T-helper 1 cell treated with Interleukin-12 subunit alpha and Interleukin-12 subunit beta and Interleukin-4 antibody, amounts not matched to agents 30 μg/mL and 1 μg/mL, for 36 hours (primary cell): ENCODE measurements around the gene B4GALNT2.
"Not testable (repeated sequence)": the region's sequence is repeated elsewhere in the genome, so short reads cannot be mapped to it uniquely, and the experiment has no call there.

ENCODE experiments used
- H3K27ac Mint-ChIP-seq: one replicate; pipeline ENCODE4 v1.8.0; 2021; ENCODE audit warnings: mild to moderate bottlenecking, mixed read lengths
- H3K27me3 Mint-ChIP-seq: one replicate; pipeline ENCODE4 v1.8.0; 2021; ENCODE audit warnings: low read depth, mixed read lengths
- H3K36me3 Mint-ChIP-seq: one replicate; pipeline ENCODE4 v1.8.0; 2021; ENCODE audit warnings: low read depth, mixed read lengths
- H3K4me1 Mint-ChIP-seq: one replicate; pipeline ENCODE4 v1.8.0; 2021; ENCODE audit warnings: low read depth, mixed read lengths
- H3K4me3 Mint-ChIP-seq: one replicate; pipeline ENCODE4 v1.8.0; 2021; ENCODE audit warnings: mild to moderate bottlenecking, moderate library complexity, mixed read lengths
- H3K9me3 Mint-ChIP-seq: one replicate; pipeline ENCODE4 v1.8.0; 2021; ENCODE audit warnings: mixed read lengths

B4GALNT2 gene

DNA sequence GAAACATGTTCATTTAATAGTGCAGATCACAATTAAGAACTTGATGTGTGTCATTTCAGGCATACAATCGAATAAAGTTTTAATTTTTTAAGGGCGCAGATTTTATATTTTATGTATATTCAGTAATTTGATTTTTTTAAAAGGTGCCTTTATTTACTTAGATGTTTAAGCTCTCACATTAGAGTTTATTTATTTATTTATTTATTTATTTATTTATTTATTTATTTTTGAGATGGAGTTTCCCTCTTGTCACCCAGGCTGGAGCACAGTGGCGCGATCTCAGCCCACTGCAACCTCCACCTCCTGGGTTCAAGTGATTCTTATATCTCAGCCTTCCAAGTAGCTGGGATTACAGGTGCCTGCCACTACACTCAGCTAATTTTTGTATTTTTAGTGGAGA lies 3.8 kb downstream of the B4GALNT2 start:
- H3K36me3 Mint-ChIP-seq: no peaks in the 10 kb centered on the region
- H3K27ac Mint-ChIP-seq: no peak overlapping the region
- no peaks in the 10 kb centered on the region for H3K9me3 Mint-ChIP-seq
- peaks cover 47% of the 10 kb centered on the region for H3K27me3 Mint-ChIP-seq
- H3K4me1 Mint-ChIP-seq: no peaks in the 10 kb centered on the region
- no peak overlapping the region for H3K4me3 Mint-ChIP-seq

- H3K27me3 Mint-ChIP-seq: peaks cover 24% of the 10 kb centered on the region
- H3K9me3 Mint-ChIP-seq, H3K4me1 Mint-ChIP-seq, H3K36me3 Mint-ChIP-seq, H3K4me3 Mint-ChIP-seq, H3K27ac Mint-ChIP-seq: not testable (repeated sequence)
Observed at GRCh38 chr17:49145654-49146053, 13.1 kb downstream of the B4GALNT2 start.

GRCh38 chr17:49146620-49147306 lies 14.2 kb downstream of the B4GALNT2 start:
- H3K9me3 Mint-ChIP-seq: no peaks in the 10 kb centered on the region

DNA sequence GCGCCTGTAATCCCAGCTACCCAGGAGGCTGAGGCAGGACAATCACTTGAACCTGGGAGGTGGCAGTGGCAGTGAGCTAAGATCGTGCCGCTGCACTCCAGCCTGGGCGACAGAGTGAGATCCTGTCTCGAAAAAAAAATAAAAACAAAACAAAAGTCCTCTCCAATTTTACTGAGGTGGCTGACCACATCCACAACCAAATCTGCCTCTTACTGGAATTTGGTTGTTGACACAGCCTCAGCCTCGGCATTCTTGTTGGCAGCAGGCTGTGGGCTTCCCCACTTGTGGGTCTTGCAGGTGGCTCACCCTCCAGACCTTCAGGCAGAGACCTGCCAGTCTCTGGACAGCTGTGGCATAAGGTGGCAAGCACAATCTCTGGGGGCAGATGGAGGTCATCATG lies 15.6 kb downstream of the B4GALNT2 start:
- no peaks in the 10 kb centered on the region for H3K4me1 Mint-ChIP-seq
- H3K27ac Mint-ChIP-seq: no peak overlapping the region
- H3K9me3 Mint-ChIP-seq: no peaks in the 10 kb centered on the region
- peaks cover 14% of the 10 kb centered on the region for H3K27me3 Mint-ChIP-seq
- H3K4me3 Mint-ChIP-seq: no peak overlapping the region
- no peaks in the 10 kb centered on the region for H3K36me3 Mint-ChIP-seq

More at GRCh38 chr17:49146620-49147306, 14.2 kb downstream of the B4GALNT2 start:
- no peak overlapping the region for H3K4me3 Mint-ChIP-seq
- peaks cover 21% of the 10 kb centered on the region for H3K27me3 Mint-ChIP-seq
- no peaks in the 10 kb centered on the region for H3K36me3 Mint-ChIP-seq
- H3K27ac Mint-ChIP-seq: no peak overlapping the region
- H3K4me1 Mint-ChIP-seq: no peaks in the 10 kb centered on the region

DNA sequence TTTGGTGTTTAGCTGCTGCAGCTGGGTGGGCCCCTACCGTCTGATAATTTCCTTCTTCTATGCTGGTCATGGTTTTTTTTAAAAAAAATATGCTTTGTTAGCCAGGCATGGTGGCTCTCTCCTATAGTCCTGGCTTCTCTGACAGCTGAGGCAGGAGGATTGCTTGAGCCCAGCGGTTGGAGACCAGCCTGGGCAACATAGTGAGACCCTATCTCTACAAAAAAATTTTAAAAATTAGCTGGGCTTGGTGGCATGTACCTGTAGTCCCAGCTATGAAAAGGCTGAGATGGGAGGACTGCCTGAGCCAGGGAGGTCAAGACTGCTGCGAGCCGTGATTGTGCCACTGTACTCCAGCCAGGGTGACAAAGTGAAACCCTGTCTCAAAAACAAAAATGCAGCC lies 19.4 kb downstream of the B4GALNT2 start:
- Mint-ChIP-seq H3K27me3 (peaks cover 15% of the 10 kb centered on the region), H3K27ac (no peak overlapping the region)

DNA sequence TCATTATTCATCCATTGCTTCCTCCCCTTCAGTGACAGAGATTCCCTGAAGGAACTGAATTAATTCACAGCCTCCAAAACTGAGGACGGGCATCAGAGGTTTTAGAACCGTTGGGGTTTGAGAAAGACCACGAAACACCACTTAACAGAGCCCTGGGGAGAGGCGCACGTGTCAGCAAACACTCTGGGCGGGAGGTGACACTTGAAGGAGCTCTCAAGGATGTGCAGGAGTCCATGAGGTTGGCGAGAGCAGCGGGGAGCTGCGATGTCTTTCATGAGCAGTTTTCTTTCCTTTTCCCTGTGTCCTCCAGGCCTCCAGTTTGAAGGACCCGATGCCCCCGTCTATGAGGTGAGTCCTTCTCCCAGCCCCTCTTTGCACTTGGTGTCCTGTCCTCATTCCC lies 23.7 kb downstream of the B4GALNT2 start:
- Mint-ChIP-seq H3K27me3 (peaks cover 41% of the 10 kb centered on the region), H3K9me3 (no peaks in the 10 kb centered on the region), H3K36me3 (no peaks in the 10 kb centered on the region), H3K27ac (no peak overlapping the region), H3K4me3 (no peak overlapping the region), H3K4me1 (no peaks in the 10 kb centered on the region)

More for the DNA sequence above, 19.4 kb downstream of the B4GALNT2 start:
- Mint-ChIP-seq H3K4me3 (no peak overlapping the region), H3K4me1 (no peaks in the 10 kb centered on the region), H3K9me3 (no peaks in the 10 kb centered on the region), H3K36me3 (no peaks in the 10 kb centered on the region)

DNA sequence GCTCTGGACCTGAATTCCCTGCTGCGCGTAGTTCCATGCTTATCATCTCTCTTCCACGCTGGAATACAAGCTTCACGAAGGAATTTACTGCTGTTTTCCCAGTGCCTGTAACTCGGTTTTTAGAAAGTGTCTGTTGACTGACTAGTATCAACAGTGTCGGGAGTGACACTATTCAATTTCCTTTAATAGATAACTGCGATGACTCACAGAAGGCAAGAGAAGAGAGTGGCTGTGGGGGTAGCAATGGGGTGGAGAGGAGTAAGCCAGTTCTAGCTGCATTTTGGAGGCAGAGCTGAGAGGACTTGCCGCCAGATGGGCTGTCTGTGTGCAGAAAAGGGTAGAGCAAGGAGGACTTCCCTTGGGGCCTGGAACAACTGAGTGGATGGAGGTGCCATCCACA lies 25.2 kb downstream of the B4GALNT2 start:
- Mint-ChIP-seq H3K36me3 (no peaks in the 10 kb centered on the region), H3K27me3 (peaks cover 41% of the 10 kb centered on the region), H3K4me3 (no peak overlapping the region), H3K9me3 (no peaks in the 10 kb centered on the region), H3K4me1 (no peaks in the 10 kb centered on the region), H3K27ac (no peak overlapping the region)

DNA sequence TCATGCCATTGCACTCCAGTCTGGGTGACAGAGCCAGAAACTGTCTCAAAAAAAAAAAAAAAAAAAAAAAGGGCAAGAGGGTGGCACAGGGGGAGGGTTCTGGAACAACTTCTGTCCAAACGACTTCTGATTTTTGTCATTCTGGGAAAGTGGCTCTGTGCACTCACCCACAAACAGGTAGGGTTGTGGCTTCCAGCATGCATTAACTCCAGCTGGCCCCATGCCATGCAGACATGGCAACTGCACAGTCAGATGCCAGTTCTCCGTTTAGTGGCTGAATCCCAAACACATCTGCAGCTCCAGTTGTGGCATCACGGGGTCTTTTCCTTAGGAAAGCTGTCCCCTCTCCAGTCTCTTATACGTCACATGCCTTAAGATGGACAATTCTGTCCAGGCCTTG lies 30.3 kb downstream of the B4GALNT2 start:
- no peak overlapping the region for H3K27ac Mint-ChIP-seq
- no peaks in the 10 kb centered on the region for H3K4me1 Mint-ChIP-seq
- H3K36me3 Mint-ChIP-seq: no peaks in the 10 kb centered on the region
- no peak overlapping the region for H3K4me3 Mint-ChIP-seq
- peaks cover 48% of the 10 kb centered on the region for H3K27me3 Mint-ChIP-seq
- H3K9me3 Mint-ChIP-seq: no peaks in the 10 kb centered on the region

- Mint-ChIP-seq H3K36me3 (no peaks in the 10 kb centered on the region), H3K4me3 (no peak overlapping the region), H3K27ac (no peak overlapping the region), H3K27me3 (peaks cover 47% of the 10 kb centered on the region), H3K4me1 (no peaks in the 10 kb centered on the region), H3K9me3 (no peaks in the 10 kb centered on the region)
Observed at GRCh38 chr17:49165143-49165542, 32.6 kb downstream of the B4GALNT2 start.

- peaks cover 54% of the 10 kb centered on the region for H3K27me3 Mint-ChIP-seq
- no peaks in the 10 kb centered on the region for H3K36me3 Mint-ChIP-seq
- H3K4me1 Mint-ChIP-seq: no peaks in the 10 kb centered on the region
- H3K27ac Mint-ChIP-seq: no peak overlapping the region
- H3K9me3 Mint-ChIP-seq: peaks cover 1% of the 10 kb centered on the region
- no peak overlapping the region for H3K4me3 Mint-ChIP-seq
Observed at GRCh38 chr17:49168706-49169105, 36.1 kb downstream of the B4GALNT2 start.

- H3K9me3 Mint-ChIP-seq: peaks cover 15% of the 10 kb centered on the region
- no peak overlapping the region for H3K27ac Mint-ChIP-seq
- peaks cover 59% of the 10 kb centered on the region for H3K27me3 Mint-ChIP-seq
- H3K4me3 Mint-ChIP-seq: no peak overlapping the region
- no peaks in the 10 kb centered on the region for H3K4me1 Mint-ChIP-seq
- no peaks in the 10 kb centered on the region for H3K36me3 Mint-ChIP-seq
Observed at GRCh38 chr17:49170216-49170615, 37.6 kb downstream of the B4GALNT2 start.

GRCh38 chr17:49170711-49171110 lies 38.1 kb downstream of the B4GALNT2 start:
- not testable (repeated sequence) for H3K27ac Mint-ChIP-seq, H3K4me1 Mint-ChIP-seq, H3K4me3 Mint-ChIP-seq, H3K36me3 Mint-ChIP-seq
- Mint-ChIP-seq H3K9me3 (peaks cover 20% of the 10 kb centered on the region), H3K27me3 (peaks cover 56% of the 10 kb centered on the region)

DNA sequence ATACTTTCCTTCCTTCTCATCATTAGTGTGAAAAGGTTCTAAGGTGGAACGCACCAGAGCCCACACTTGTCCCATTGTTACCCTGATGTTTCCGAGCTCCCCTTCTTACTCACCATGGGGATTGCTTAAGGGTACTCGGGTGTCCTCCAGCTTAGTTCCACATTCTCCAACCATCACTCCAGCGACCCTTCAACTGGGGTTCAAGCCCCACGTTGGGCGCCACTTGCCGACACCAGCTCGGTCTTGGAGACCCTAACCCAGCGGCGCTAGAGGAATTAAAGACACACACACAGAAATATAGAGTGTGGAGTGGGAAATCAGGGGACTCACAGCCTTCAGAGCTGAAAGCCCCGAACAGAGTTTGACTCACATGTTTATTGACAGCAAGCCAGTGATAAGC lies 43.4 kb downstream of the B4GALNT2 start:
- H3K4me3 Mint-ChIP-seq, H3K4me1 Mint-ChIP-seq, H3K36me3 Mint-ChIP-seq: not testable (repeated sequence)
- Mint-ChIP-seq H3K27ac (peak overlapping the region; percentile 41), H3K27me3 (peaks cover 21% of the 10 kb centered on the region), H3K9me3 (peaks cover 37% of the 10 kb centered on the region)

- peaks cover 5% of the 10 kb centered on the region for H3K36me3 Mint-ChIP-seq
Observed at GRCh38 chr17:49180303-49180702, 47.7 kb downstream of the B4GALNT2 start.

GRCh38 chr17:49180998-49181635 lies 48.5 kb downstream of the B4GALNT2 start:
- H3K9me3 Mint-ChIP-seq: peaks cover 37% of the 10 kb centered on the region
- H3K27ac Mint-ChIP-seq: no peak overlapping the region
- peaks cover 4% of the 10 kb centered on the region for H3K27me3 Mint-ChIP-seq
- H3K36me3 Mint-ChIP-seq: peaks cover 2% of the 10 kb centered on the region
- H3K4me1 Mint-ChIP-seq: peaks cover 4% of the 10 kb centered on the region
- no peak overlapping the region for H3K4me3 Mint-ChIP-seq

More at GRCh38 chr17:49180303-49180702, 47.7 kb downstream of the B4GALNT2 start:
- Mint-ChIP-seq H3K4me3 (no peak overlapping the region), H3K27ac (no peak overlapping the region), H3K4me1 (peaks cover 4% of the 10 kb centered on the region), H3K9me3 (peaks cover 38% of the 10 kb centered on the region), H3K27me3 (peaks cover 4% of the 10 kb centered on the region)
